ENCODE results near the gene GALNT9. TPM values are rescaled to one million over a fixed set of nuclear protein-coding genes. Genes with fewer than 3 reads are reported as not detected.

The GALNT9 gene
- total and polyA plus RNA-seq, 2 donors (not counting 1 experiment from before 2014, with no cell fraction given) = 0.10 to 2.8 TPM

GRCh38 chr12:132366341-132366861 lies 37.0 kb upstream of the GALNT9 start:
- no peaks in the 10 kb centered on the region for H3K36me3 ChIP-seq (ENCODE audit: control insufficient read depth, insufficient read depth, low read length)
- no peak overlapping the region for H3K4me3 ChIP-seq (replicated peaks in 1 of 4; ENCODE audit: control extremely low read depth in 1 of 4, insufficient read depth in 1 of 4, low read depth in 3 of 4, low read length in 4 of 4)
- no peaks in the 10 kb centered on the region for H3K9me3 ChIP-seq (ENCODE audit: control insufficient read depth, insufficient read depth, low read depth, low read length)
- no peaks in the 10 kb centered on the region for H3K4me1 ChIP-seq (ENCODE audit: control insufficient read depth, extremely low read depth, insufficient read depth, low read length)
- no peak overlapping the region for H2AFZ ChIP-seq (ENCODE audit: low read length)
- no peak overlapping the region for H3K4me2 ChIP-seq (ENCODE audit: extremely low read depth, insufficient read depth, low read length)
- DNase-seq (ENCODE audit: low read depth in 2 of 2) = no peak
- no peaks in the 10 kb centered on the region for H3K79me2 ChIP-seq (ENCODE audit: control insufficient read depth, insufficient read depth, low read length)
- no peak overlapping the region for H3K27ac ChIP-seq (ENCODE audit: insufficient read depth, low read length)
- no peak overlapping the region for H3K9ac ChIP-seq (ENCODE audit: insufficient read depth, low read length)
- H4K20me1 ChIP-seq (ENCODE audit: control insufficient read depth, extremely low read depth, insufficient read depth, low read length) = no peaks in the 10 kb centered on the region
- no peaks in the 10 kb centered on the region for H3K27me3 ChIP-seq (ENCODE audit: control insufficient read depth, insufficient read depth, low read length)
- no peak for TF ChIP-seq CTCF (conservative IDR thresholded peaks at IDR 0.05 in 1 of 2, IDR thresholded peaks at IDR 0.05 in 1 of 2; ENCODE audit: low read depth in 1 of 2, low read length in 2 of 2)
- TF ChIP-seq EZH2 (IDR thresholded peaks at IDR 0.05; ENCODE audit: low read length, missing control alignments) = no peak

GRCh38 chr12:132365226-132365625 lies 35.8 kb upstream of the GALNT9 start:
- Histone ChIP-seq H3K9ac (ENCODE audit: insufficient read depth, low read length) (no peak overlapping the region), H2AFZ (ENCODE audit: low read length) (no peak overlapping the region), H4K20me1 (ENCODE audit: control insufficient read depth, extremely low read depth, insufficient read depth, low read length) (no peaks in the 10 kb centered on the region), H3K27ac (ENCODE audit: insufficient read depth, low read length) (no peak overlapping the region), H3K9me3 (ENCODE audit: control insufficient read depth, insufficient read depth, low read depth, low read length) (no peaks in the 10 kb centered on the region), H3K4me3 (replicated peaks in 1 of 4; ENCODE audit: control extremely low read depth in 1 of 4, insufficient read depth in 1 of 4, low read depth in 3 of 4, low read length in 4 of 4) (no peak overlapping the region), H3K4me2 (ENCODE audit: extremely low read depth, insufficient read depth, low read length) (no peak overlapping the region), H3K27me3 (ENCODE audit: control insufficient read depth, insufficient read depth, low read length) (no peaks in the 10 kb centered on the region), H3K36me3 (ENCODE audit: control insufficient read depth, insufficient read depth, low read length) (no peaks in the 10 kb centered on the region), H3K79me2 (ENCODE audit: control insufficient read depth, insufficient read depth, low read length) (no peaks in the 10 kb centered on the region), H3K4me1 (ENCODE audit: control insufficient read depth, extremely low read depth, insufficient read depth, low read length) (no peaks in the 10 kb centered on the region)
- TF ChIP-seq CTCF (conservative IDR thresholded peaks at IDR 0.05 in 1 of 2, IDR thresholded peaks at IDR 0.05 in 1 of 2; ENCODE audit: low read depth in 1 of 2, low read length in 2 of 2) (no peak), EZH2 (IDR thresholded peaks at IDR 0.05; ENCODE audit: low read length, missing control alignments) (no peak)
- DNase-seq (ENCODE audit: low read depth in 2 of 2) = no peak

- Histone ChIP-seq H3K36me3 (ENCODE audit: control insufficient read depth, insufficient read depth, low read length) (no peaks in the 10 kb centered on the region), H3K4me1 (ENCODE audit: control insufficient read depth, extremely low read depth, insufficient read depth, low read length) (no peaks in the 10 kb centered on the region), H3K9me3 (ENCODE audit: control insufficient read depth, insufficient read depth, low read depth, low read length) (no peaks in the 10 kb centered on the region), H3K4me2 (ENCODE audit: extremely low read depth, insufficient read depth, low read length) (no peak overlapping the region), H2AFZ (ENCODE audit: low read length) (no peak overlapping the region), H3K9ac (ENCODE audit: insufficient read depth, low read length) (no peak overlapping the region), H3K79me2 (ENCODE audit: control insufficient read depth, insufficient read depth, low read length) (no peaks in the 10 kb centered on the region), H3K4me3 (replicated peaks in 1 of 4; ENCODE audit: control extremely low read depth in 1 of 4, insufficient read depth in 1 of 4, low read depth in 3 of 4, low read length in 4 of 4) (no peak overlapping the region), H3K27ac (ENCODE audit: insufficient read depth, low read length) (no peak overlapping the region), H4K20me1 (ENCODE audit: control insufficient read depth, extremely low read depth, insufficient read depth, low read length) (no peaks in the 10 kb centered on the region), H3K27me3 (ENCODE audit: control insufficient read depth, insufficient read depth, low read length) (no peaks in the 10 kb centered on the region)
- no peak for DNase-seq (ENCODE audit: low read depth in 2 of 2)
- TF ChIP-seq EZH2 (IDR thresholded peaks at IDR 0.05; ENCODE audit: low read length, missing control alignments) (no peak), CTCF (conservative IDR thresholded peaks at IDR 0.05 in 1 of 2, IDR thresholded peaks at IDR 0.05 in 1 of 2; ENCODE audit: low read depth in 1 of 2, low read length in 2 of 2) (no peak)
Measured at GRCh38 chr12:132364348-132364902, 35.0 kb upstream of the GALNT9 start.
